HEK293 (cell line): ENCODE results near the gene CEP44.

Experiments
- SP2 ChIP-seq: fragments of 450-650 bp; formaldehyde crosslinking; IDR thresholded peaks from 2 replicates; pipeline ENCODE4 v1.5.1; 2016; ENCODE audit warnings: missing biosample characterization, missing genetic modification characterization
- ZBTB17 ChIP-seq: fragments of 450-650 bp; formaldehyde crosslinking; IDR thresholded peaks from 2 replicates; pipeline ENCODE4 v1.5.1; 2016; ENCODE audit warnings: missing biosample characterization, missing genetic modification characterization
- ZBTB21 ChIP-seq: fragments of 450-650 bp; formaldehyde crosslinking; IDR thresholded peaks from 2 replicates; pipeline ENCODE4 v1.5.1; 2017; ENCODE audit warnings: missing biosample characterization, missing genetic modification characterization
- ZNF19 ChIP-seq: fragments of 450-650 bp; formaldehyde crosslinking; IDR thresholded peaks from 2 replicates; pipeline ENCODE4; 2016; ENCODE audit warnings: missing biosample characterization, missing genetic modification characterization, low read depth
- ZNF426 ChIP-seq: fragments of 450-650 bp; formaldehyde crosslinking; IDR thresholded peaks from 2 replicates; pipeline ENCODE4 v1.5.1; 2017; ENCODE audit warnings: missing biosample characterization, missing genetic modification characterization, mild to moderate bottlenecking, inconsistent platforms, moderate library complexity
- ZNF626 ChIP-seq: fragments of 450-650 bp; sonication (Bioruptor Pico); formaldehyde crosslinking; IDR thresholded peaks from 2 replicates; pipeline ENCODE4 v1.5.1; 2018; ENCODE audit warnings: missing biosample characterization, missing genetic modification characterization, inconsistent platforms
- ZNF76 ChIP-seq: fragments of 450-650 bp; formaldehyde crosslinking; IDR thresholded peaks from 2 replicates; pipeline ENCODE4; 2016; ENCODE audit warnings: low read depth, missing biosample characterization, missing genetic modification characterization, borderline replicate concordance
- ZNF776 ChIP-seq: fragments of 450-650 bp; formaldehyde crosslinking; IDR thresholded peaks from 2 replicates; pipeline ENCODE4 v1.5.0; 2017; ENCODE audit warnings: missing biosample characterization, missing genetic modification characterization, borderline replicate concordance
- TF ChIP-seq, protein P1 (sequence below): fragments of 450-650 bp; formaldehyde crosslinking; IDR thresholded peaks from 2 replicates; pipeline ENCODE4 v1.5.1; 2016; ENCODE audit warnings: missing biosample characterization, missing genetic modification characterization
- TF ChIP-seq, protein P2 (sequence below): IDR thresholded peaks from 2 replicates; pipeline ENCODE4 v1.6.1; 2011; ENCODE audit warnings: mild to moderate bottlenecking, low read depth, low read length, borderline replicate concordance
- TF ChIP-seq, protein P3 (sequence below): fragments of 450-650 bp; formaldehyde crosslinking; IDR thresholded peaks from 2 replicates; pipeline ENCODE4 v1.5.1; 2016; ENCODE audit warnings: missing biosample characterization, missing genetic modification characterization
- TF ChIP-seq, protein P4 (sequence below): fragments of 450-650 bp; formaldehyde crosslinking; IDR thresholded peaks from 2 replicates; pipeline ENCODE4 v1.5.1; 2016; ENCODE audit warnings: missing biosample characterization, missing genetic modification characterization
- TF ChIP-seq, protein P5 (sequence below): fragments of 450-650 bp; formaldehyde crosslinking; IDR thresholded peaks from 2 replicates; pipeline ENCODE4 v1.5.1; 2016; ENCODE audit warnings: missing biosample characterization, missing genetic modification characterization

DNA sequence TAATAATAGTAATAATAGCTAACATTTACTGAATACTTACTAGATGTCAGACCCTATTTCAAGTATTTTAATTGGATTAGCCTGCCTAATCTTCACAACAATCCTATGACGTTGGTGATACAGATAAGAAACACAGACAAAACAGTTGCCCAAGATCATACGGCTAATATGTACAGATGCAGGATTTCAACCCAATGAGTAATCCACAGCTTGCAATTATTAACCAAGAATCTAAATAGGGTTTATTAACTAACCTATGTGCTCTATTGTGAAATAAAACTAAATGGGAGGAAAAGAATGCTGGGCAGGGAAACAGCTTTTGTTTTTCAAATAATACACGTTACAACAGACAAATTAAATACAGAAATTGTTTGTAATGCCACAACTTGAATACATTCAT is 23.6 kb upstream of the CEP44 start:
- TF ChIP-seq ZNF626 (tag by site-specific recombination) (no peak), ZNF776 (tag by site-specific recombination) (no peak), ZNF19 (tag by site-specific recombination) (no peak), ZNF426 (tag by site-specific recombination) (no peak), SP2 (tag by site-specific recombination) (no peak), ZBTB21 (tag by site-specific recombination) (no peak), ZBTB17 (tag by site-specific recombination) (no peak), ZNF76 (tag by site-specific recombination) (no peak)
- TF ChIP-seq, protein P1, sequence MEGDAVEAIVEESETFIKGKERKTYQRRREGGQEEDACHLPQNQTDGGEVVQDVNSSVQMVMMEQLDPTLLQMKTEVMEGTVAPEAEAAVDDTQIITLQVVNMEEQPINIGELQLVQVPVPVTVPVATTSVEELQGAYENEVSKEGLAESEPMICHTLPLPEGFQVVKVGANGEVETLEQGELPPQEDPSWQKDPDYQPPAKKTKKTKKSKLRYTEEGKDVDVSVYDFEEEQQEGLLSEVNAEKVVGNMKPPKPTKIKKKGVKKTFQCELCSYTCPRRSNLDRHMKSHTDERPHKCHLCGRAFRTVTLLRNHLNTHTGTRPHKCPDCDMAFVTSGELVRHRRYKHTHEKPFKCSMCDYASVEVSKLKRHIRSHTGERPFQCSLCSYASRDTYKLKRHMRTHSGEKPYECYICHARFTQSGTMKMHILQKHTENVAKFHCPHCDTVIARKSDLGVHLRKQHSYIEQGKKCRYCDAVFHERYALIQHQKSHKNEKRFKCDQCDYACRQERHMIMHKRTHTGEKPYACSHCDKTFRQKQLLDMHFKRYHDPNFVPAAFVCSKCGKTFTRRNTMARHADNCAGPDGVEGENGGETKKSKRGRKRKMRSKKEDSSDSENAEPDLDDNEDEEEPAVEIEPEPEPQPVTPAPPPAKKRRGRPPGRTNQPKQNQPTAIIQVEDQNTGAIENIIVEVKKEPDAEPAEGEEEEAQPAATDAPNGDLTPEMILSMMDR: no peak
- TF ChIP-seq, protein P2, sequence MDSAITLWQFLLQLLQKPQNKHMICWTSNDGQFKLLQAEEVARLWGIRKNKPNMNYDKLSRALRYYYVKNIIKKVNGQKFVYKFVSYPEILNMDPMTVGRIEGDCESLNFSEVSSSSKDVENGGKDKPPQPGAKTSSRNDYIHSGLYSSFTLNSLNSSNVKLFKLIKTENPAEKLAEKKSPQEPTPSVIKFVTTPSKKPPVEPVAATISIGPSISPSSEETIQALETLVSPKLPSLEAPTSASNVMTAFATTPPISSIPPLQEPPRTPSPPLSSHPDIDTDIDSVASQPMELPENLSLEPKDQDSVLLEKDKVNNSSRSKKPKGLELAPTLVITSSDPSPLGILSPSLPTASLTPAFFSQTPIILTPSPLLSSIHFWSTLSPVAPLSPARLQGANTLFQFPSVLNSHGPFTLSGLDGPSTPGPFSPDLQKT: no peak
- TF ChIP-seq, protein P3, sequence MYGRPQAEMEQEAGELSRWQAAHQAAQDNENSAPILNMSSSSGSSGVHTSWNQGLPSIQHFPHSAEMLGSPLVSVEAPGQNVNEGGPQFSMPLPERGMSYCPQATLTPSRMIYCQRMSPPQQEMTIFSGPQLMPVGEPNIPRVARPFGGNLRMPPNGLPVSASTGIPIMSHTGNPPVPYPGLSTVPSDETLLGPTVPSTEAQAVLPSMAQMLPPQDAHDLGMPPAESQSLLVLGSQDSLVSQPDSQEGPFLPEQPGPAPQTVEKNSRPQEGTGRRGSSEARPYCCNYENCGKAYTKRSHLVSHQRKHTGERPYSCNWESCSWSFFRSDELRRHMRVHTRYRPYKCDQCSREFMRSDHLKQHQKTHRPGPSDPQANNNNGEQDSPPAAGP (tag by site-specific recombination): no peak
- TF ChIP-seq, protein P4, sequence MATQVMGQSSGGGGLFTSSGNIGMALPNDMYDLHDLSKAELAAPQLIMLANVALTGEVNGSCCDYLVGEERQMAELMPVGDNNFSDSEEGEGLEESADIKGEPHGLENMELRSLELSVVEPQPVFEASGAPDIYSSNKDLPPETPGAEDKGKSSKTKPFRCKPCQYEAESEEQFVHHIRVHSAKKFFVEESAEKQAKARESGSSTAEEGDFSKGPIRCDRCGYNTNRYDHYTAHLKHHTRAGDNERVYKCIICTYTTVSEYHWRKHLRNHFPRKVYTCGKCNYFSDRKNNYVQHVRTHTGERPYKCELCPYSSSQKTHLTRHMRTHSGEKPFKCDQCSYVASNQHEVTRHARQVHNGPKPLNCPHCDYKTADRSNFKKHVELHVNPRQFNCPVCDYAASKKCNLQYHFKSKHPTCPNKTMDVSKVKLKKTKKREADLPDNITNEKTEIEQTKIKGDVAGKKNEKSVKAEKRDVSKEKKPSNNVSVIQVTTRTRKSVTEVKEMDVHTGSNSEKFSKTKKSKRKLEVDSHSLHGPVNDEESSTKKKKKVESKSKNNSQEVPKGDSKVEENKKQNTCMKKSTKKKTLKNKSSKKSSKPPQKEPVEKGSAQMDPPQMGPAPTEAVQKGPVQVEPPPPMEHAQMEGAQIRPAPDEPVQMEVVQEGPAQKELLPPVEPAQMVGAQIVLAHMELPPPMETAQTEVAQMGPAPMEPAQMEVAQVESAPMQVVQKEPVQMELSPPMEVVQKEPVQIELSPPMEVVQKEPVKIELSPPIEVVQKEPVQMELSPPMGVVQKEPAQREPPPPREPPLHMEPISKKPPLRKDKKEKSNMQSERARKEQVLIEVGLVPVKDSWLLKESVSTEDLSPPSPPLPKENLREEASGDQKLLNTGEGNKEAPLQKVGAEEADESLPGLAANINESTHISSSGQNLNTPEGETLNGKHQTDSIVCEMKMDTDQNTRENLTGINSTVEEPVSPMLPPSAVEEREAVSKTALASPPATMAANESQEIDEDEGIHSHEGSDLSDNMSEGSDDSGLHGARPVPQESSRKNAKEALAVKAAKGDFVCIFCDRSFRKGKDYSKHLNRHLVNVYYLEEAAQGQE (tag by site-specific recombination): no peak
- TF ChIP-seq, protein P5, sequence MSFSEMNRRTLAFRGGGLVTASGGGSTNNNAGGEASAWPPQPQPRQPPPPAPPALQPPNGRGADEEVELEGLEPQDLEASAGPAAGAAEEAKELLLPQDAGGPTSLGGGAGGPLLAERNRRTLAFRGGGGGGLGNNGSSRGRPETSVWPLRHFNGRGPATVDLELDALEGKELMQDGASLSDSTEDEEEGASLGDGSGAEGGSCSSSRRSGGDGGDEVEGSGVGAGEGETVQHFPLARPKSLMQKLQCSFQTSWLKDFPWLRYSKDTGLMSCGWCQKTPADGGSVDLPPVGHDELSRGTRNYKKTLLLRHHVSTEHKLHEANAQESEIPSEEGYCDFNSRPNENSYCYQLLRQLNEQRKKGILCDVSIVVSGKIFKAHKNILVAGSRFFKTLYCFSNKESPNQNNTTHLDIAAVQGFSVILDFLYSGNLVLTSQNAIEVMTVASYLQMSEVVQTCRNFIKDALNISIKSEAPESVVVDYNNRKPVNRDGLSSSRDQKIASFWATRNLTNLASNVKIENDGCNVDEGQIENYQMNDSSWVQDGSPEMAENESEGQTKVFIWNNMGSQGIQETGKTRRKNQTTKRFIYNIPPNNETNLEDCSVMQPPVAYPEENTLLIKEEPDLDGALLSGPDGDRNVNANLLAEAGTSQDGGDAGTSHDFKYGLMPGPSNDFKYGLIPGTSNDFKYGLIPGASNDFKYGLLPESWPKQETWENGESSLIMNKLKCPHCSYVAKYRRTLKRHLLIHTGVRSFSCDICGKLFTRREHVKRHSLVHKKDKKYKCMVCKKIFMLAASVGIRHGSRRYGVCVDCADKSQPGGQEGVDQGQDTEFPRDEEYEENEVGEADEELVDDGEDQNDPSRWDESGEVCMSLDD: no peak
